SHP77 treated with DMSO at 0.1 percent for 48 hours (cell line): ENCODE measurements around the gene FGD5.
"Not testable (repeated sequence)": the region's sequence is repeated elsewhere in the genome, so short reads cannot be mapped to it uniquely, and the experiment has no call there.

ENCODE experiments used
- DNase-seq: peaks from one replicate; lab custom pipeline; 2025; lab: John Stamatoyannopoulos, UW

Gene FGD5

GRCh38 chr3:14806641-14807263 is 12.0 kb upstream of the FGD5 start:
- DNase-seq: no peak

GRCh38 chr3:14808025-14808424 is 10.7 kb upstream of the FGD5 start:
- DNase-seq: no peak

- no peak for DNase-seq
Measured at GRCh38 chr3:14808502-14809266, 10.1 kb upstream of the FGD5 start.

- not testable (repeated sequence) for DNase-seq
Measured at GRCh38 chr3:14809611-14810010, 9.2 kb upstream of the FGD5 start.

GRCh38 chr3:14810070-14810791 is 8.5 kb upstream of the FGD5 start:
- DNase-seq: no peak

- no peak for DNase-seq
Measured at GRCh38 chr3:14810801-14811661, 7.7 kb upstream of the FGD5 start.

- DNase-seq: no peak
Measured at GRCh38 chr3:14811684-14812083, 7.1 kb upstream of the FGD5 start.

GRCh38 chr3:14812196-14812790 is 6.5 kb upstream of the FGD5 start:
- DNase-seq: no peak

- DNase-seq: no peak
Measured at GRCh38 chr3:14814411-14814871, 4.3 kb upstream of the FGD5 start.

GRCh38 chr3:14816359-14816758 is 2.4 kb upstream of the FGD5 start:
- no peak for DNase-seq

GRCh38 chr3:14819671-14820070 is 909 bp downstream of the FGD5 start:
- DNase-seq: no peak

GRCh38 chr3:14820156-14820555 is 1.4 kb downstream of the FGD5 start:
- no peak for DNase-seq

- DNase-seq: no peak
Measured at GRCh38 chr3:14821151-14821550, 2.4 kb downstream of the FGD5 start.

GRCh38 chr3:14822134-14822533 is 3.4 kb downstream of the FGD5 start:
- no peak for DNase-seq

GRCh38 chr3:14822670-14823390 is 4.1 kb downstream of the FGD5 start:
- no peak for DNase-seq

- no peak for DNase-seq
Measured at GRCh38 chr3:14823393-14823792, 4.6 kb downstream of the FGD5 start.

- DNase-seq: no peak
Measured at GRCh38 chr3:14823910-14824629, 5.3 kb downstream of the FGD5 start.

GRCh38 chr3:14824646-14825045 is 5.9 kb downstream of the FGD5 start:
- no peak for DNase-seq

- no peak for DNase-seq
Measured at GRCh38 chr3:14826069-14826468, 7.3 kb downstream of the FGD5 start.

GRCh38 chr3:14827776-14828175 is 9.0 kb downstream of the FGD5 start:
- no peak for DNase-seq
